ENCODE data around the gene TOPAZ1.
"Not testable (repeated sequence)": the region's sequence is repeated elsewhere in the genome, so short reads cannot be mapped to it uniquely, and the experiment has no call there.

Gene TOPAZ1

GRCh38 chr3:44343421-44343820 is 101.7 kb downstream of the TOPAZ1 start:
- Histone ChIP-seq H3K79me2 (ENCODE audit: control insufficient read depth, insufficient read depth, low read length, unreplicated experiment) (peaks cover 19% of the 10 kb centered on the region), H2AFZ (ENCODE audit: low read length, unreplicated experiment) (no peak overlapping the region), H3K27ac (ENCODE audit: low read depth, low read length) (no peak overlapping the region), H3K27me3 (ENCODE audit: insufficient read depth, low read length) (no peaks in the 10 kb centered on the region), H3K4me3 (ENCODE audit: low read depth, low read length) (no peak overlapping the region), H3K4me1 (ENCODE audit: control insufficient read depth, insufficient read depth, low read length, unreplicated experiment) (peaks cover 23% of the 10 kb centered on the region), H3K36me3 (ENCODE audit: insufficient read depth, low read length) (no peaks in the 10 kb centered on the region)

GRCh38 chr3:44346590-44346989 is 104.9 kb downstream of the TOPAZ1 start:
- H3K4me3 ChIP-seq (ENCODE audit: low read depth, low read length); H3K79me2 ChIP-seq (ENCODE audit: control insufficient read depth, insufficient read depth, low read length, unreplicated experiment); H3K27ac ChIP-seq (ENCODE audit: low read depth, low read length); H3K36me3 ChIP-seq (ENCODE audit: insufficient read depth, low read length); H3K27me3 ChIP-seq (ENCODE audit: insufficient read depth, low read length); H3K4me1 ChIP-seq (ENCODE audit: control insufficient read depth, insufficient read depth, low read length, unreplicated experiment); H2AFZ ChIP-seq (ENCODE audit: low read length, unreplicated experiment): not testable (repeated sequence)

- H3K79me2 ChIP-seq (ENCODE audit: control insufficient read depth, insufficient read depth, low read length, unreplicated experiment), result peaks cover 11% of the 10 kb centered on the region
Measured at GRCh38 chr3:44348993-44349392, 107.3 kb downstream of the TOPAZ1 start.

GRCh38 chr3:44353355-44353924 is 111.8 kb downstream of the TOPAZ1 start:
- no peak overlapping the region for H3K4me3 ChIP-seq (ENCODE audit: low read depth, low read length)
- H3K4me1 ChIP-seq (ENCODE audit: control insufficient read depth, insufficient read depth, low read length, unreplicated experiment), result peaks cover 14% of the 10 kb centered on the region
- no peak overlapping the region for H3K27ac ChIP-seq (ENCODE audit: low read depth, low read length)
- H2AFZ ChIP-seq (ENCODE audit: low read length, unreplicated experiment), result no peak overlapping the region
- H3K79me2 ChIP-seq (ENCODE audit: control insufficient read depth, insufficient read depth, low read length, unreplicated experiment), result peaks cover 8% of the 10 kb centered on the region
- peaks cover 9% of the 10 kb centered on the region for H3K36me3 ChIP-seq (ENCODE audit: insufficient read depth, low read length)
- no peaks in the 10 kb centered on the region for H3K27me3 ChIP-seq (ENCODE audit: insufficient read depth, low read length)

More at GRCh38 chr3:44348993-44349392, 107.3 kb downstream of the TOPAZ1 start:
- Histone ChIP-seq H3K36me3 (ENCODE audit: insufficient read depth, low read length) (peaks cover 8% of the 10 kb centered on the region), H2AFZ (ENCODE audit: low read length, unreplicated experiment) (no peak overlapping the region), H3K27ac (ENCODE audit: low read depth, low read length) (no peak overlapping the region), H3K27me3 (ENCODE audit: insufficient read depth, low read length) (no peaks in the 10 kb centered on the region), H3K4me3 (ENCODE audit: low read depth, low read length) (no peak overlapping the region), H3K4me1 (ENCODE audit: control insufficient read depth, insufficient read depth, low read length, unreplicated experiment) (no peaks in the 10 kb centered on the region)

GRCh38 chr3:44355362-44356033 is 113.8 kb downstream of the TOPAZ1 start:
- Histone ChIP-seq H3K4me1 (ENCODE audit: control insufficient read depth, insufficient read depth, low read length, unreplicated experiment) (peaks cover 14% of the 10 kb centered on the region), H3K27me3 (ENCODE audit: insufficient read depth, low read length) (no peaks in the 10 kb centered on the region), H3K27ac (ENCODE audit: low read depth, low read length) (peak overlapping the region; percentile 47)

GRCh38 chr3:44359146-44359751 is 117.6 kb downstream of the TOPAZ1 start:
- no peak overlapping the region for H3K4me3 ChIP-seq (ENCODE audit: low read depth, low read length)

More at GRCh38 chr3:44355362-44356033, 113.8 kb downstream of the TOPAZ1 start:
- H2AFZ ChIP-seq (ENCODE audit: low read length, unreplicated experiment), result no peak overlapping the region
- H3K79me2 ChIP-seq (ENCODE audit: control insufficient read depth, insufficient read depth, low read length, unreplicated experiment), result peaks cover 5% of the 10 kb centered on the region
- no peak overlapping the region for H3K4me3 ChIP-seq (ENCODE audit: low read depth, low read length)
- peaks cover 9% of the 10 kb centered on the region for H3K36me3 ChIP-seq (ENCODE audit: insufficient read depth, low read length)

GRCh38 chr3:44363591-44363990 is 121.9 kb downstream of the TOPAZ1 start:
- Histone ChIP-seq H3K79me2 (ENCODE audit: control insufficient read depth, insufficient read depth, low read length, unreplicated experiment) (no peaks in the 10 kb centered on the region), H3K36me3 (ENCODE audit: insufficient read depth, low read length) (peaks cover 10% of the 10 kb centered on the region; the same call in 1 of the 2 replicates), H3K4me3 (ENCODE audit: low read depth, low read length) (no peak overlapping the region), H3K27ac (ENCODE audit: low read depth, low read length) (no peak overlapping the region), H3K4me1 (ENCODE audit: control insufficient read depth, insufficient read depth, low read length, unreplicated experiment) (no peaks in the 10 kb centered on the region), H3K27me3 (ENCODE audit: insufficient read depth, low read length) (no peaks in the 10 kb centered on the region), H2AFZ (ENCODE audit: low read length, unreplicated experiment) (no peak overlapping the region)

More at GRCh38 chr3:44359146-44359751, 117.6 kb downstream of the TOPAZ1 start:
- Histone ChIP-seq H2AFZ (ENCODE audit: low read length, unreplicated experiment) (no peak overlapping the region), H3K79me2 (ENCODE audit: control insufficient read depth, insufficient read depth, low read length, unreplicated experiment) (peaks cover 1% of the 10 kb centered on the region), H3K27ac (ENCODE audit: low read depth, low read length) (no peak overlapping the region), H3K4me1 (ENCODE audit: control insufficient read depth, insufficient read depth, low read length, unreplicated experiment) (peaks cover 14% of the 10 kb centered on the region), H3K27me3 (ENCODE audit: insufficient read depth, low read length) (no peaks in the 10 kb centered on the region), H3K36me3 (ENCODE audit: insufficient read depth, low read length) (0 out of 2 replicates have a peak, but pooled peaks cover 6% of the 10 kb centered on the region)

- Histone ChIP-seq H3K27me3 (ENCODE audit: insufficient read depth, low read length) (no peaks in the 10 kb centered on the region), H3K4me3 (ENCODE audit: low read depth, low read length) (no peak overlapping the region), H3K79me2 (ENCODE audit: control insufficient read depth, insufficient read depth, low read length, unreplicated experiment) (no peaks in the 10 kb centered on the region), H3K27ac (ENCODE audit: low read depth, low read length) (no peak overlapping the region), H3K36me3 (ENCODE audit: insufficient read depth, low read length) (peaks cover 10% of the 10 kb centered on the region; the same call in 1 of the 2 replicates), H2AFZ (ENCODE audit: low read length, unreplicated experiment) (no peak overlapping the region), H3K4me1 (ENCODE audit: control insufficient read depth, insufficient read depth, low read length, unreplicated experiment) (no peaks in the 10 kb centered on the region)
Measured at GRCh38 chr3:44365952-44366351, 124.3 kb downstream of the TOPAZ1 start.

- peaks cover 17% of the 10 kb centered on the region for H3K36me3 ChIP-seq (ENCODE audit: insufficient read depth, low read length)
- no peaks in the 10 kb centered on the region for H3K79me2 ChIP-seq (ENCODE audit: control insufficient read depth, insufficient read depth, low read length, unreplicated experiment)
- H3K27me3 ChIP-seq (ENCODE audit: insufficient read depth, low read length), result no peaks in the 10 kb centered on the region
- H3K4me1 ChIP-seq (ENCODE audit: control insufficient read depth, insufficient read depth, low read length, unreplicated experiment), result no peaks in the 10 kb centered on the region
- no peak overlapping the region for H2AFZ ChIP-seq (ENCODE audit: low read length, unreplicated experiment)
- H3K4me3 ChIP-seq (ENCODE audit: low read depth, low read length), result no peak overlapping the region
- no peak overlapping the region for H3K27ac ChIP-seq (ENCODE audit: low read depth, low read length)
Measured at GRCh38 chr3:44375450-44375849, 133.8 kb downstream of the TOPAZ1 start.
